Measurements from ENCODE around the gene THSD7B. TPM values are rescaled to one million over a fixed set of nuclear protein-coding genes. Genes with fewer than 3 reads are reported as not detected.

The THSD7B gene
- polyA plus RNA-seq, 2 of the 4 experiments (the other 2 are of a cell fraction): not detected

DNA sequence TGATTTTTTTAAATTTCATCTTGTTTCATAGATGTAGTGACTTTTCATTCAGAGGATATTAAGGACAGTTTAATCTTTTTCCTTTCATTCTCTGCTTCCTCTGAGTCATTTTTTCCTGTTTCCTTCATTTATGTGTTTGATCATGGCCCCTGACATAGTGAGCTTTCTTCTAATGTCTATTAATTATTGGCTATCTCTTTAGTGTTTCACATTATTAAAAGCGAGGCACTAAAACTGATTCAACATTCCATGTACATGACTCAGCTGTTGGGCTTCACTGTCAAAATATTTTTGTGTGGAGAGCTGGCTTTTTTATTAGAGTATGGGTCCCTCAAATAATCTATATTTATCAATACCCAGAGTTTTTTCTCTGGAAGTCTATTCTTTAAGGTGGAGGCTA lies 125.8 kb downstream of the THSD7B start:
- no peak overlapping the region for H3K4me3 ChIP-seq
- TF ChIP-seq, protein P1, sequence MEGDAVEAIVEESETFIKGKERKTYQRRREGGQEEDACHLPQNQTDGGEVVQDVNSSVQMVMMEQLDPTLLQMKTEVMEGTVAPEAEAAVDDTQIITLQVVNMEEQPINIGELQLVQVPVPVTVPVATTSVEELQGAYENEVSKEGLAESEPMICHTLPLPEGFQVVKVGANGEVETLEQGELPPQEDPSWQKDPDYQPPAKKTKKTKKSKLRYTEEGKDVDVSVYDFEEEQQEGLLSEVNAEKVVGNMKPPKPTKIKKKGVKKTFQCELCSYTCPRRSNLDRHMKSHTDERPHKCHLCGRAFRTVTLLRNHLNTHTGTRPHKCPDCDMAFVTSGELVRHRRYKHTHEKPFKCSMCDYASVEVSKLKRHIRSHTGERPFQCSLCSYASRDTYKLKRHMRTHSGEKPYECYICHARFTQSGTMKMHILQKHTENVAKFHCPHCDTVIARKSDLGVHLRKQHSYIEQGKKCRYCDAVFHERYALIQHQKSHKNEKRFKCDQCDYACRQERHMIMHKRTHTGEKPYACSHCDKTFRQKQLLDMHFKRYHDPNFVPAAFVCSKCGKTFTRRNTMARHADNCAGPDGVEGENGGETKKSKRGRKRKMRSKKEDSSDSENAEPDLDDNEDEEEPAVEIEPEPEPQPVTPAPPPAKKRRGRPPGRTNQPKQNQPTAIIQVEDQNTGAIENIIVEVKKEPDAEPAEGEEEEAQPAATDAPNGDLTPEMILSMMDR (IDR thresholded peaks at IDR 0.05): no peak
- TF ChIP-seq NFE2L2 (conservative IDR thresholded peaks at IDR 0.05; ENCODE audit: low read length): no peak
- no peak for TF ChIP-seq POLR2AphosphoS2 (conservative IDR thresholded peaks at IDR 0.05; ENCODE audit: low read length)
- no peak for TF ChIP-seq TP53 (CRISPR knock-in tag; IDR thresholded peaks at IDR 0.05)
- ChIA-PET CTCF (interaction anchor here (1.0 kb wide), 1 partner anchor 31 kb away, joined by 4 read pairs; no protein-coding TSS in a partner anchor), POLR2A (no interaction called here)
- no peak for ATAC-seq
- H3K27ac ChIP-seq: no peak overlapping the region
- H3K4me1 ChIP-seq: no peaks in the 10 kb centered on the region
- 10% methylated on average over 1 of the region's 1 CpG for WGBS (ENCODE audit: missing lambda C conversion rate)
- no peaks in the 10 kb centered on the region for H3K9me3 ChIP-seq
- no peak for FAIRE-seq
- DNase-seq (ENCODE audit: low read depth in 1 of 2, low spot score in 1 of 2): no peak
- H3K4me2 ChIP-seq: no peak overlapping the region

DNA sequence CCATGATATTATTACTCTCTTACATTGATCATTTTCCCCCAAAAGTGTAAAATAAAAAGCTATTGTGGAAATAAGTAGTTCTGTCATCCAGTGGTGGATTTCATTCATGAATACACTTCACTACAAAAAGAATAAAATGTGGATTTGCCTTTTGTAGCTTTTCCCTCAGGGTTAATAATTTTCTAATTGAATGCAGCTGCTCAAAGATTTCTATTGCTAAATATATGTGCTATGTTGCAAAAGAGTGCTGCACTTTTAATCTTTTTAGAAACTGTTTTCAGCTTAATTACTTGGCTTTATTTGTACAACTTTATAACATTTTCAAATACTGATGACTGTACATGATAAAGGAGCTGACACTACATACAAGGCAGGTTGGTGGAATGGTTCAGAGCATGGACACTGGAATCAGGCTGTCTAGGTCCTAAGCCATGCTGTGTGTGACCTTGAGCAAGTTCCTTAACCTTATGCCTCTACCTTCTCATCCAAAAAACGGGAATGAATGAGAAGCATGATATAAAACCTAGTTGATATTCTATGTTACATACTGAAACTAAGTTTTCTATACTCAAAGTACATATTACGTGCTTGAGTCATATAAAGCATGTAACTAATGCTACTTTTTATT lies 128.8 kb downstream of the THSD7B start:
- no peak for DNase-seq (ENCODE audit: low read depth in 1 of 2, low spot score in 1 of 2)
- POLR2A ChIA-PET: no interaction called here
- 5% methylated on average over 2 of the region's 2 CpGs for WGBS (ENCODE audit: missing lambda C conversion rate)
- H3K9me3 ChIP-seq: no peaks in the 10 kb centered on the region
- H3K4me3 ChIP-seq: no peak overlapping the region
- FAIRE-seq: no peak
- TF ChIP-seq SMC3 (IDR thresholded peaks at IDR 0.05): no peak
- H3K27ac ChIP-seq: no peak overlapping the region
- CTCF ChIA-PET: no interaction called here
- ATAC-seq: no peak
- no peak overlapping the region for H3K4me2 ChIP-seq
- no peaks in the 10 kb centered on the region for H3K4me1 ChIP-seq

DNA sequence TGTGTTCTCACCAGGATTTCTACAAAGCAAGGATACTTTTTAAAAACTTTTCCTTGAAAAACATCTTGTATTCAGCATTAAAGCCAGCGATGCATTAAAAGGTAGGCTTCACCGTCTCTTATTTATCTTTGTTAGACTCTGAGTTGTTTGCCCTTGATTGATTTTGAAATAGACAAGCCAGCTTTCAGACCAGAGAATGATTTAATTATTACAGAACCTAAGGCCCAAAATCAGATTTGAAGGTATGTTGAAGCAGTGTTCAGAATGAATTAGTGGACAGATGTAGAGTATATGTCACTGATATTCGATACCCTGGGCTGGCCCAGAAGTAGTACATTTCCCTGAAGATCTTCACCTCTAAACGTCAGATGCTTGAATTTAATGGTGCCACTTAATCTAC lies 136.4 kb downstream of the THSD7B start:
- FAIRE-seq: no peak
- Histone ChIP-seq H3K4me2 (no peak overlapping the region), H3K4me1 (no peaks in the 10 kb centered on the region), H3K9me3 (no peaks in the 10 kb centered on the region), H3K27ac (no peak overlapping the region), H3K4me3 (no peak overlapping the region)
- DNase-seq (ENCODE audit: low read depth in 1 of 2, low spot score in 1 of 2): no peak
- ATAC-seq: no peak
- ChIA-PET CTCF (no interaction called here), POLR2A (no interaction called here)
- 5% methylated on average over 4 of the region's 4 CpGs for WGBS (ENCODE audit: missing lambda C conversion rate)
- TF ChIP-seq CBX8 (IDR thresholded peaks at IDR 0.05) (no peak), KDM1A (IDR thresholded peaks at IDR 0.05; ENCODE audit: low read depth) (no peak), ZFP36 (IDR thresholded peaks at IDR 0.05; ENCODE audit: borderline replicate concordance, partially characterized antibody) (no peak), PHF8 (IDR thresholded peaks at IDR 0.05; ENCODE audit: borderline replicate concordance, low read depth) (no peak), FOSB (CRISPR knock-in tag; IDR thresholded peaks at IDR 0.05) (no peak), EHF (CRISPR knock-in tag; IDR thresholded peaks at IDR 0.05) (no peak), RNF2 (IDR thresholded peaks at IDR 0.05; ENCODE audit: borderline replicate concordance, low read depth) (no peak), CBX2 (IDR thresholded peaks at IDR 0.05; ENCODE audit: borderline replicate concordance, low read depth) (no peak), JUNB (IDR thresholded peaks at IDR 0.05) (no peak), ZNF302 (CRISPR knock-in tag; IDR thresholded peaks at IDR 0.05) (no peak), RAD21 (conservative IDR thresholded peaks at IDR 0.05 in 1 of 2, IDR thresholded peaks at IDR 0.05 in 1 of 2) (no peak), EHMT2 (IDR thresholded peaks at IDR 0.05; ENCODE audit: low read depth) (no peak), SREBF2 (IDR thresholded peaks at IDR 0.05) (no peak), RARB (CRISPR knock-in tag; IDR thresholded peaks at IDR 0.05) (no peak), GATA3 (IDR thresholded peaks at IDR 0.05; ENCODE audit: borderline replicate concordance) (no peak)

DNA sequence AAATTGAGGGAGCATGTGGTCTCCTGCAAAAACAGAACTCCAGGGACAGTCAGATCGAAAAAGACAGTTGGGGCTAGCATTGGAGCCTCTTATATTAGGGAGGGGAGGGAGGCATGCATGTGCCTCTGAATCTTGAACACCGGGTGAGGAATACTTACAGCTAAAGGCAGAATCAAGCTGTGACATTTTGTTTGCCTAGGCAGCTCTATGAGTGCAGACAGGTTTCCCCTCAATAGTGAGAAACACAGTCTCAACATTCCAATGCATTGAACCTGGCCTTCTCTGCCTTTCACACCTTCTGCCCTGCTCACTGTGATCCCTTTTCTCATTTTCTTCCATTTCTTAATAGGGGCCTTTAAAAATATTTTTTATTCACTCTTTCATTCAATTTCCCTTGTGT lies 140.4 kb downstream of the THSD7B start:
- ATAC-seq (no peak), DNase-seq (ENCODE audit: low read depth in 1 of 2, low spot score in 1 of 2) (no peak), FAIRE-seq (no peak)
- H3K4me2 ChIP-seq: no peak overlapping the region
- no peaks in the 10 kb centered on the region for H3K4me1 ChIP-seq
- H3K4me3 ChIP-seq: no peak overlapping the region
- WGBS (ENCODE audit: missing lambda C conversion rate): 3% methylated on average over 2 of the region's 2 CpGs
- CTCF ChIA-PET: no interaction called here
- no peaks in the 10 kb centered on the region for H3K9me3 ChIP-seq
- POLR2A ChIA-PET: no interaction called here
- no peak overlapping the region for H3K27ac ChIP-seq
- TF ChIP-seq ZFP36 (IDR thresholded peaks at IDR 0.05; ENCODE audit: borderline replicate concordance, partially characterized antibody) (no peak), TP53 (CRISPR knock-in tag; IDR thresholded peaks at IDR 0.05) (no peak), SREBF2 (IDR thresholded peaks at IDR 0.05) (no peak), FOSL2 (IDR thresholded peaks at IDR 0.05) (no peak), FOSL2 (CRISPR knock-in tag; IDR thresholded peaks at IDR 0.05) (no peak), TFCP2L1 (CRISPR knock-in tag; IDR thresholded peaks at IDR 0.05) (no peak), PHF8 (IDR thresholded peaks at IDR 0.05; ENCODE audit: borderline replicate concordance, low read depth) (no peak), HOXB5 (CRISPR knock-in tag; IDR thresholded peaks at IDR 0.05) (no peak), CBX2 (IDR thresholded peaks at IDR 0.05; ENCODE audit: borderline replicate concordance, low read depth) (no peak), HOXB13 (CRISPR knock-in tag; IDR thresholded peaks at IDR 0.05; ENCODE audit: low read depth) (no peak), CBX8 (IDR thresholded peaks at IDR 0.05) (no peak)
- TF ChIP-seq, protein P2, sequence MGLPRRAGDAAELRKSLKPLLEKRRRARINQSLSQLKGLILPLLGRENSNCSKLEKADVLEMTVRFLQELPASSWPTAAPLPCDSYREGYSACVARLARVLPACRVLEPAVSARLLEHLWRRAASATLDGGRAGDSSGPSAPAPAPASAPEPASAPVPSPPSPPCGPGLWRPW (IDR thresholded peaks at IDR 0.05): no peak
- TF ChIP-seq, protein P3, sequence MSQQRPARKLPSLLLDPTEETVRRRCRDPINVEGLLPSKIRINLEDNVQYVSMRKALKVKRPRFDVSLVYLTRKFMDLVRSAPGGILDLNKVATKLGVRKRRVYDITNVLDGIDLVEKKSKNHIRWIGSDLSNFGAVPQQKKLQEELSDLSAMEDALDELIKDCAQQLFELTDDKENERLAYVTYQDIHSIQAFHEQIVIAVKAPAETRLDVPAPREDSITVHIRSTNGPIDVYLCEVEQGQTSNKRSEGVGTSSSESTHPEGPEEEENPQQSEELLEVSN (IDR thresholded peaks at IDR 0.05; ENCODE audit: borderline replicate concordance, low read depth): no peak
- TF ChIP-seq, protein P4, sequence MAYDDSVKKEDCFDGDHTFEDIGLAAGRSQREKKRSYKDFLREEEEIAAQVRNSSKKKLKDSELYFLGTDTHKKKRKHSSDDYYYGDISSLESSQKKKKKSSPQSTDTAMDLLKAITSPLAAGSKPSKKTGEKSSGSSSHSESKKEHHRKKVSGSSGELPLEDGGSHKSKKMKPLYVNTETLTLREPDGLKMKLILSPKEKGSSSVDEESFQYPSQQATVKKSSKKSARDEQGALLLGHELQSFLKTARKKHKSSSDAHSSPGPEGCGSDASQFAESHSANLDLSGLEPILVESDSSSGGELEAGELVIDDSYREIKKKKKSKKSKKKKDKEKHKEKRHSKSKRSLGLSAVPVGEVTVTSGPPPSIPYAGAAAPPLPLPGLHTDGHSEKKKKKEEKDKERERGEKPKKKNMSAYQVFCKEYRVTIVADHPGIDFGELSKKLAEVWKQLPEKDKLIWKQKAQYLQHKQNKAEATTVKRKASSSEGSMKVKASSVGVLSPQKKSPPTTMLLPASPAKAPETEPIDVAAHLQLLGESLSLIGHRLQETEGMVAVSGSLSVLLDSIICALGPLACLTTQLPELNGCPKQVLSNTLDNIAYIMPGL (CRISPR knock-in tag; IDR thresholded peaks at IDR 0.05; ENCODE audit: borderline replicate concordance): no peak
